Osteocyte (in vitro differentiated cells): ENCODE data around the gene THSD4. TPM values are rescaled to one million over a fixed set of nuclear protein-coding genes. Genes with fewer than 3 reads are reported as not detected.

Experiments
- DNase-seq: peaks from one replicate; pipeline ENCODE4 v3.0.0; 2021; ENCODE audit warnings: mixed read lengths; ENCODE audit not compliant: unreplicated experiment; ENCODE audit errors: extremely low spot score
- H3K27ac Mint-ChIP-seq: one replicate; pipeline ENCODE4 v1.8.0; 2021; ENCODE audit warnings: mild to moderate bottlenecking, mixed read lengths; ENCODE audit not compliant: unreplicated experiment
- H3K27me3 Mint-ChIP-seq: one replicate; pipeline ENCODE4 v1.8.0; 2021; ENCODE audit warnings: mixed read lengths; ENCODE audit not compliant: unreplicated experiment
- H3K36me3 Mint-ChIP-seq: one replicate; pipeline ENCODE4 v1.8.0; 2021; ENCODE audit warnings: mixed read lengths; ENCODE audit not compliant: unreplicated experiment
- H3K4me1 Mint-ChIP-seq: one replicate; pipeline ENCODE4 v1.8.0; 2021; ENCODE audit warnings: mixed read lengths; ENCODE audit not compliant: unreplicated experiment
- H3K4me3 Mint-ChIP-seq: one replicate; pipeline ENCODE4 v1.8.0; 2021; ENCODE audit warnings: mild to moderate bottlenecking, moderate library complexity, mixed read lengths; ENCODE audit not compliant: unreplicated experiment
- H3K9me3 Mint-ChIP-seq: one replicate; pipeline ENCODE4 v1.8.0; 2021; ENCODE audit warnings: mixed read lengths; ENCODE audit not compliant: unreplicated experiment
- total RNA-seq: library from RNA; stranded (reverse); gene quantifications from 2 replicates; pipeline ENCODE4 v1.2.1, GENCODE V29; 2021
- TF ChIP-seq, protein P1 (sequence below): fragments of 200-600 bp; sonication (generic); IDR thresholded peaks from 2 replicates; pipeline ENCODE4 v1.5.0; 2021; ENCODE audit warnings: antibody characterized with exemption, mild to moderate bottlenecking, moderate library complexity

The THSD4 gene
- total RNA-seq, 1 donor from 2014 or later, result 5.7 TPM

DNA sequence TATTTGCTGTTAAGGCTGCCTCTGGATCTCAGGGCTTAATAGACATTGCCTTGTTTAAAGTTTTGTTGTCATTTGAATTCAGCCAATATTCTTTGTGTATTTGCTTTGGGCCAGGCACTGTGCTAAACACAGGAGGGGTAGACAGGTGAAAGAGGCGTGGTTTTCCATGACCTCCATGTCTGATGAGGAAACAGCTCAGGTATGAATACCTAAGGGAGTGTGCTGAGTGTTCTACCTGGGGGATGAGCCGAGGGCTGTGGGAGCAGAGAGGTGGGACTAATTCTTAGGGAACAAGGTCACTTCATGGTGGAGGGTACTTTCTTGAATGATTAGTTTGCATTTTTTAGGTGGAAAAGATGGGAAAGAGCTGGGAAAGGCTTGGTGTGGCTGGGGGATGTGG lies 108.2 kb downstream of the THSD4 start:
- Mint-ChIP-seq H3K9me3 (no peaks in the 10 kb centered on the region), H3K4me1 (peaks cover 13% of the 10 kb centered on the region), H3K27me3 (no peaks in the 10 kb centered on the region), H3K27ac (no peak overlapping the region), H3K36me3 (no peaks in the 10 kb centered on the region), H3K4me3 (no peak overlapping the region)
- DNase-seq, result no peak
- TF ChIP-seq, protein P1, sequence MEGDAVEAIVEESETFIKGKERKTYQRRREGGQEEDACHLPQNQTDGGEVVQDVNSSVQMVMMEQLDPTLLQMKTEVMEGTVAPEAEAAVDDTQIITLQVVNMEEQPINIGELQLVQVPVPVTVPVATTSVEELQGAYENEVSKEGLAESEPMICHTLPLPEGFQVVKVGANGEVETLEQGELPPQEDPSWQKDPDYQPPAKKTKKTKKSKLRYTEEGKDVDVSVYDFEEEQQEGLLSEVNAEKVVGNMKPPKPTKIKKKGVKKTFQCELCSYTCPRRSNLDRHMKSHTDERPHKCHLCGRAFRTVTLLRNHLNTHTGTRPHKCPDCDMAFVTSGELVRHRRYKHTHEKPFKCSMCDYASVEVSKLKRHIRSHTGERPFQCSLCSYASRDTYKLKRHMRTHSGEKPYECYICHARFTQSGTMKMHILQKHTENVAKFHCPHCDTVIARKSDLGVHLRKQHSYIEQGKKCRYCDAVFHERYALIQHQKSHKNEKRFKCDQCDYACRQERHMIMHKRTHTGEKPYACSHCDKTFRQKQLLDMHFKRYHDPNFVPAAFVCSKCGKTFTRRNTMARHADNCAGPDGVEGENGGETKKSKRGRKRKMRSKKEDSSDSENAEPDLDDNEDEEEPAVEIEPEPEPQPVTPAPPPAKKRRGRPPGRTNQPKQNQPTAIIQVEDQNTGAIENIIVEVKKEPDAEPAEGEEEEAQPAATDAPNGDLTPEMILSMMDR, result no peak

DNA sequence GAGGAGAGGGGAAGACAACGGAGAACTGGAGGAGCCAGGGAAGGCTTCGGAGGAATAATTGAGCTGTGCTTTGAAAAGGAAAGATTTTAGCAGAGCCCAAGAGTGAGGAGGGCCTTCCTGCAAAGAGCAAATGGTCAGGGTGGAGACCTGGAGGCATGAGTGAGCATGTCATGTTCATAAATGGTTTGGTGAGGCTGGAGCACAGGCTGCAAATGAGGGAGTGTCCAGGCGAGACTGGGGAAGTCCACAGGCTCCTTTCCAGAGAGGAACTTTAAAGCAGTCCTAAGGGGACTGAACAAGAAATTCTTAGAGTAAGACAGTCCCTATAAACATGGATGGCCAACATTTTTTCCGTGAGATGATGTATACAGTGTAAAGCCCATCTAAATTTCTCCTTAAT lies 108.8 kb downstream of the THSD4 start:
- DNase-seq, result no peak
- Mint-ChIP-seq H3K27ac (no peak overlapping the region), H3K4me3 (no peak overlapping the region), H3K27me3 (no peaks in the 10 kb centered on the region), H3K9me3 (no peaks in the 10 kb centered on the region), H3K4me1 (peaks cover 15% of the 10 kb centered on the region), H3K36me3 (no peaks in the 10 kb centered on the region)
- TF ChIP-seq, protein P1, result no peak

DNA sequence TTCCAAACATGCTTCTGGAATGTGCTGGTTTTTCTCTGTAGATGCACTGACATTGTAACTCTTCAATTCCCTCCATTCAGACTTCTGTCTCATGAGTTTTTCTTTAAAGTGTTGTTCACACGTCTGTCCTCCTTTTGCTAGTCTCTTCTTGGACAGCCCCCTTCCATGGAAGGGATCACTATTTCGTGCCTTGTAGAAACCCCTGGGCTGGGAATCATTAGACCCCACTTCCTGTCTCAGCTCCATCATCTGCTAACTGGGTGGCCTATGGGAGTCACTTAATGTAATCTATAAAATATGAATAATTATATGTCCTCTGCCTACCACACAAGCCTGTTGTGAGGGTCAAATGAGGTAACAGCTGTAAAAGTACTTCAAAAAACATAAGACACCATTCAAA lies 110.6 kb downstream of the THSD4 start:
- Mint-ChIP-seq H3K9me3 (no peaks in the 10 kb centered on the region), H3K4me1 (peaks cover 15% of the 10 kb centered on the region), H3K27ac (no peak overlapping the region), H3K27me3 (no peaks in the 10 kb centered on the region), H3K4me3 (no peak overlapping the region), H3K36me3 (no peaks in the 10 kb centered on the region)
- TF ChIP-seq, protein P1, result no peak
- no peak for DNase-seq

DNA sequence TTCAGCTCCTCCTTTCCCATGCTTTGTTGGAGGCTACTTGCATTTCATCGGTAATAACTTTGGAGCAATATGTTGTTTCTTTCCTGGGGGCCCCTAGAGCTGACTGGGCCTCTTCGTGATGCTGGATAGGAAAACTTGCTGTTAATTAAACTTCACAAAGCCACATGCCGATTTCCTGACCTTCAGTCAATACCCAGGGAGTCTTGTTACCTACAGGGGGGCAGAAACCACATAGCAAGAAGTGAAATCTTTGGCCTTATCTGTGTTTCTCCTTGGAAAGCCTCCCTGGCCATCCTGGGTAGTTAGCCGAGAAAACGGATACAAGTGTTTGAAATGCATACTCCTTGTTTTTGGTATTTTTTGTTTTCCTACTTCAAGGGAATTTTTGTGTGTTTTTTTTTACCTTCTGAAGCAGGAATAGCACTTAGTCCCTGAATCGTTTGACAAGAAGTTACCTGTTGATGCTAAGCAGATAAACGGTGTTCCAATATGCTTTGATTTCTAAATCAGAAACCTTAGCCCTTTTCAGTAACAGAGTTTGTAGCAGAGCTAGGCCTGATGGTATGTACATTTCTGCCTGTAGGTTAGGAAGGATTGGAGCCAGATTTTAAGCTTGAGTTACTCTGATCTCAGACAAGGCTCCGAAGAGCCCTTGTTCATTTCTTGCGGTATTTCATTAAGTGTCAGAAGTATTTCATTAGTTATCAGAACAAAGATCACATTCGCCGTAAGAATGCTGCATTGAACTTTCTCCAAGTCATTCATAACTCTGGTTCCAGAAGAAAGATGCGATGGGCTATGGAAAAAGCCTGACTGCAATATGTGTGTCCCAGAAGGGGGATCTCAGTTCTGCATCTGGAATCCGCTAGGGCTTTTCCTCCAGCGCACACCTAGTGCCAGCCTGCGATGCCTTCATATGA lies 111.5 kb downstream of the THSD4 start:
- Mint-ChIP-seq H3K4me1 (peaks cover 15% of the 10 kb centered on the region), H3K36me3 (no peaks in the 10 kb centered on the region), H3K27me3 (no peaks in the 10 kb centered on the region), H3K27ac (no peak overlapping the region), H3K9me3 (no peaks in the 10 kb centered on the region), H3K4me3 (no peak overlapping the region)
- TF ChIP-seq, protein P1, result no peak
- no peak for DNase-seq

DNA sequence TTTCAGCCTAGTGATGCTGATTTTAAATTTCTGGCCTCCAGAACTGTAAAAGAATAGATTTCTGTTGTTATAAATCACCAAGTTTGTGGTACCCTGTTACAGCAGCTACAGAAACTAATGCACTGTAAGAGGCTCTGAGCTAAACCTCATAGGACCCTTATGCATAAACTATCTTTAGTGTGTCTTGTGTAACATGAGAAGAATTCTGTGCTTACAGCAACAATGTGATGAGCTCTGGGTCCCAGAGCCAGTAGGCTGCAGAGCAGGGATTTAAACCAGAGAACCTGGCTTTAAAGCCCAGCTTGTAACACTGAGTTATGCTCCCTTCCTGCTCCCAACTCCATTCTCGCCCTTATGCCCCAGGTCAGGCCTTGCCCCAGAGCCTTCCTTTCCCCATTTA lies 113.1 kb downstream of the THSD4 start:
- H3K4me3 Mint-ChIP-seq, result no peak overlapping the region
- no peak for DNase-seq
- TF ChIP-seq, protein P1, result no peak
- peaks cover 15% of the 10 kb centered on the region for H3K4me1 Mint-ChIP-seq
- H3K27me3 Mint-ChIP-seq, result no peaks in the 10 kb centered on the region
- no peak overlapping the region for H3K27ac Mint-ChIP-seq
- H3K36me3 Mint-ChIP-seq, result no peaks in the 10 kb centered on the region
- H3K9me3 Mint-ChIP-seq, result no peaks in the 10 kb centered on the region
